Measurements from ENCODE around the gene CDADC1.

Gene CDADC1

GRCh38 chr13:49329831-49330545 is 82.3 kb downstream of the CDADC1 start:
- no peak overlapping the region for H3K27ac ChIP-seq
- TF ChIP-seq CTCF (conservative IDR thresholded peaks at IDR 0.05) (no peak), ZFX (IDR thresholded peaks at IDR 0.05) (no peak)

- TF ChIP-seq ZFX (IDR thresholded peaks at IDR 0.05) (no peak), CTCF (conservative IDR thresholded peaks at IDR 0.05) (no peak)
- no peak overlapping the region for H3K27ac ChIP-seq
Measured at GRCh38 chr13:49330546-49330864, 82.8 kb downstream of the CDADC1 start.

GRCh38 chr13:49336655-49337054 is 88.9 kb downstream of the CDADC1 start:
- peak overlapping the region; percentile 64 for H3K27ac ChIP-seq
- TF ChIP-seq CTCF (conservative IDR thresholded peaks at IDR 0.05) (no peak), ZFX (IDR thresholded peaks at IDR 0.05) (no peak)

- H3K27ac ChIP-seq: no peak overlapping the region
- TF ChIP-seq ZFX (IDR thresholded peaks at IDR 0.05) (no peak), CTCF (conservative IDR thresholded peaks at IDR 0.05) (no peak)
Measured at GRCh38 chr13:49340161-49340560, 92.4 kb downstream of the CDADC1 start.

GRCh38 chr13:49341517-49341916 is 93.8 kb downstream of the CDADC1 start:
- H3K27ac ChIP-seq: no peak overlapping the region
- TF ChIP-seq CTCF (conservative IDR thresholded peaks at IDR 0.05): no peak
- TF ChIP-seq ZFX (IDR thresholded peaks at IDR 0.05): no peak

GRCh38 chr13:49341941-49342340 is 94.2 kb downstream of the CDADC1 start:
- no peak for TF ChIP-seq CTCF (conservative IDR thresholded peaks at IDR 0.05)
- no peak for TF ChIP-seq ZFX (IDR thresholded peaks at IDR 0.05)
- H3K27ac ChIP-seq: no peak overlapping the region

GRCh38 chr13:49342454-49342853 is 94.7 kb downstream of the CDADC1 start:
- TF ChIP-seq CTCF (conservative IDR thresholded peaks at IDR 0.05): no peak
- H3K27ac ChIP-seq: no peak overlapping the region
